CD4-positive, alpha-beta T cell treated with Interleukin-4 for 1 hour (primary cell): ENCODE data around the gene HYKK.
"Not testable (repeated sequence)": the region's sequence is repeated elsewhere in the genome, so short reads cannot be mapped to it uniquely, and the experiment has no call there.

Experiments
- DNase-seq, 2 donors: peaks; one replicate each; pipeline ENCODE4 v3.0.0-alpha.2; 2020 to 2022

The HYKK gene, protein sequence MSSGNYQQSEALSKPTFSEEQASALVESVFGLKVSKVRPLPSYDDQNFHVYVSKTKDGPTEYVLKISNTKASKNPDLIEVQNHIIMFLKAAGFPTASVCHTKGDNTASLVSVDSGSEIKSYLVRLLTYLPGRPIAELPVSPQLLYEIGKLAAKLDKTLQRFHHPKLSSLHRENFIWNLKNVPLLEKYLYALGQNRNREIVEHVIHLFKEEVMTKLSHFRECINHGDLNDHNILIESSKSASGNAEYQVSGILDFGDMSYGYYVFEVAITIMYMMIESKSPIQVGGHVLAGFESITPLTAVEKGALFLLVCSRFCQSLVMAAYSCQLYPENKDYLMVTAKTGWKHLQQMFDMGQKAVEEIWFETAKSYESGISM

DNA sequence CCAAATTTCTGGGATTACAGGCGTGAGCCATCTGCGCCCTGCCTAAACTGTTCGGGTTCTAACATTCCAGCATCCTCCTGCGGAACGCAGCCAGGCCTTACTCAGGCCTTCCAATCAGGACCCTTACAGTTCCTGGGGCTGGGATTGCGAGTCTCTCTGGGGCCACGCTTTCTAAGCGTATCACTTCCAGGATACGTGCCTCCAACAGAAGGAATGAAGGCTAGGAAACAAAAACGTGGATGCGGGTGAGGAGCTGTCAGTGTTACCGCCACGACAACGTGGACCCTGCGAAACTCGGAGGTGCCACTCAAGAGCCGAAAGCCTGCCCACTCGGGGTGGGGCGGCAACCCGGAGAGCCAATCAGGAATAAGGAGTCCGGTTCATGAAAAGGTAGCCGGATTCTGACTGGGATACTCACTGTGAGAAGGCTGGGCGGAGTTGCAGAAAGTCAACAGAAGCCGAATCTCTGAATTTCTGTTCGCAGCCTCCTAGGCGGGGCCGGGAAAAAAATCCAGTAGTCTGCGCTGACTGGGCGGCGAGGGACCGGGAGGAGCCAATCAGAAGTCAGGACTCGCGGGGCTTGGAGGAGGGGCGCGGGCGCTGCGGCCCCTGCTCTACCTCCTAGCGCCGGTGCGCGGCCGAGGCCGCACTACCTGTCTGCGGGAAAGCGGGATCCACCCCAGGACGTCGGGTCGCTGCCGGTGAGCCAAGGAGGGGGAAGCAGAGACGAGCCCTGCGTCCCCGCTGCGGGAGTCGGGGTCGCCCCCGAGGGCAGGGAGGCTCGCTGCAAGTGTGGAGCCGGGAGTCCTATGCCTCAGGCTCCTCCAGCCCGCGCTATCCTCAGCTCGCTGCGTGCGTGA, at the start of gene HYKK:
Gene HYKK, plus strand, starts transcription at position 607 of the 860 bp plus-strand sequence. CDS start 5,512 bp downstream, outside the sequence.
- DNase-seq: peak; percentile 73 to 81

DNA sequence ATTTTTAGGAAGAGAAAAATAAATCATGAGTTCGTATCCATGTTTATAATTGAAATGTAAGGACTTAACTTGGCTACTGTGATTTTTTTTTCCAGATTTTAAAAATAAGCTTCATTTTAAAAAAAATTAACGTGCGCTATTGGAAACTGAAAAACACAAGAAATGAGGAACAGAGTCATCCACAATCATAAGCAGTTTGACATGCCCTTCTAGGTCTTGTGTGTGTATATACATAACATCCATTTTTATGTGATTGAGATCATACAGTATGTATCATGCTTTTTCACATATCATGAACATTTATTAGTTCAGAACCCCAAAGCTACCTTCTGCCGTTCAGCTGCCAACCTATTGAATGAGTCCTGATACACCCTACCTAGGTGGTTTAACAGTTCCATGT, 46.6 kb upstream of the HYKK start:
- DNase-seq: no peak

DNA sequence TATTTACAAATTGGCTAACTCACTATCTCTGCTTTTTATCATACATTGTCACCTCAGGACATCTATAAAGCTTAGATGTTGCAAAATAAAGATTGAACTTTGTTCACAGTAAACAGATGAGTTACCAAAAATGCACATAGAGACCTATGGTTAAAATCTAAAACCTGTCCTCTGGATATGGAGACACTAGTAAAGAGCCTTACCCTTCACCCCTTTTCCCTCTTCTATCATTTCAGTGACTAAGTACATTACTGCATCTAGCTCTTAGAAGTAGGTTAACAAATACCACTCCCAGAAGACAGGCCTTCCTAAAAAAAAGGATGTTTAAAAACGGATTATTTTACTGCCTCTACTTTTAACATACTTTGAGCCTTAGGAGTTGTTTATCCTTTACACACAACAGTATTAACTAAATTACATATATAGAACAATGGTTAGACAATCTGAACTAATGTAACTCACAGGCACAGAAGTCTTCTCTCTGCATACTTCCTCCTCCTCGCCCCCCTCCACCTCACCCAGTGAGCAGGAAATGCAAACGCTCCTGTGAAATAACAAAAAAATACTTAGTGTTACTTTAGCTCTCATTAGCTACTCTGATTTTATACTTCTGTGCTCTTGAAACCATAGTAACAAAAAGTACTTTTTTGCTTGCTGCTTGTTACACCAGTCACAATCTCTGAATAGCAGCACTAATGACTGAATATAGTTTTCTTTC, 46.0 kb upstream of the HYKK start:
- peak in 1 of 2 donors; percentile 47 for DNase-seq

DNA sequence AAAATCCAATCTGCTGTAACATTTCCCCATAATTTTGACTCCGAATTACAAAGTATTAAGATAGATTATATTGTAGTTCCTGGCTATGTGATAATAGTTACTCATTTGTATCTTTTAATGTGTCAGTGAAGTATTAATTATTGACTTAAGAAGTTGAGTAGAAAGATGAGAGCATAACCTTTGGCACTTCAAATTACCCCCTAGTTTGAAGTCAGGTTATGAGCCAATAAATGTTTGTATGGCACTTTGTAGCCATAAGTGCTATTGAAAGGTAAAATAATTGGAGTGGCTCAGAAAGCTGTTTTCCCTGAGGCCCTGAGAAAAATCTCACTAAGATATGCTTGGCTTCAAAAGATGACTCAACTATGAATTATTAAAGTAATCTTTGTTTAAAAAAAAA, 38.3 kb upstream of the HYKK start:
- DNase-seq: no peak

DNA sequence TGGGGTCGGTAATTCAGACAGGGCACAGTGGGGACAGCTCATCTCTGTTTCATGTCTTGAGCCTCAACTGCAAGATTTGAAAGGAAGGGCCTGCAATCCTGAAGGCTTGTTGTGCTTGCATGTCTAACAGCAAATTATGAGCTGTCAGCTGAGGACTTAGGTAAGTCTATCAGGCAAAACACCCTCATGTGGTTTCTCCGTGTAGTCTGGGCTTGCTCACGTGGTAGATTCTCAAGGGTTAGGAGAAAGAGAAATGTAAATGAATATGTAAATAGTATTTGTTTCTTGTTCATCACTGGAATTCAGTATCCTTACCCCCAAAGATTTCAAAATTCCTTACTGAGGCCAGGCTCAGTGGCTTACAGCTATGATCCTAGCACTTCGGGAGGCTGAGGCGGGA, 30.1 kb upstream of the HYKK start:
- no peak for DNase-seq

DNA sequence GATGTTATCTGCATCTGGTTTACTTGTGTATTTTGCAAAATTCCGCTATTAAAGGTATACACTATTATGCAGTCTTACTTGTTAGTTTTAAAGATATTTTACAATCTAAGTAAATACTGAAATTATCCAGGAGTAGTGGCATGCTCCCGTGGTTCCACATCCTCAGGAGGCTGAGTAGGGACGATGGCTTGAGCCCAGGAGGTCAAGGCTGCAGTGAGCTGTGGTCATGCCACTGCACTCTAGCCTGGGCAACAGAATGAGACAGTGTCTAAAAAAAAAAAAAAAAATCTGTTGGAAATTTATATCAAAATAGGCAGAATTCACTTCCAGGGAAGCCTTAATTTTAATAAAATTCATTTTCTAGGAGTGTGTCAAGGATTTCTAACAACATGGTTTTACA, 27.7 kb upstream of the HYKK start:
- no peak for DNase-seq

DNA sequence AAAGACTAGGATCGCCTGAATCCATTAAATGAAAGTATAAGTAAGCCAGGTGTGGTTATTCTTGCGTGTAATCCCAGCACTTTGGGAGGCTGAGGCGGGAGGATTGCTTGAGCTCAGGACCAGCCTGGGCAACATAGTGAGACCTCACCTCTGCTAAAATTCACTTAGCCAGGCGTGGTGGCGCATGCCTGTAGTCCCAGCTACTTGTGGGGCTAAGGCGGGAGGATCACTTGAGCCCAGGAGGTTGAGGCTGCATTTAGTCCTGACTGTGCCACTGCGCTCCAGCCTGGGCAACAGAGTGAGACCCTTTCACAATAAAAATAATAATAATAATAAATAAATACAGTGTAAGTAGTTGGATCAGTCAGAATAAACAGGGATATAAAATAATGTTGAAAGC, 25.5 kb upstream of the HYKK start:
- no peak for DNase-seq

DNA sequence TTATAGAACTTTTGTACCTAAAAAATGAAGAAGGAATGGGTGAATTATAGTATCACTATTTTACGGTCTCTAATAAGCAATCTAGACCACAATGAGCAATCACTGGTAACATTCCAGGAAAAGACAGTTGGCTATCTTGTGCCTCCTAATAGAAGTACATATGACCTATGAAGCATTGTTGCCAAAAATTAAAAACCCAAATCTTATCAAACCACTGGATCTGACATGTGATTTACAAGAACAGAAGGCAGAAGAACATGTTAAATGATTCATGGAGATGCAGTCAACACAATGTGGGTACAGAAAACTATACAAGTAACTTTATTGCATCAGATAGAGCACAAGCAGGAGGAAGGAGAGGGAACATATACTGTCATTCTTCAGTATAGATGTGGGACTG, 14.5 kb upstream of the HYKK start:
- DNase-seq: no peak

DNA sequence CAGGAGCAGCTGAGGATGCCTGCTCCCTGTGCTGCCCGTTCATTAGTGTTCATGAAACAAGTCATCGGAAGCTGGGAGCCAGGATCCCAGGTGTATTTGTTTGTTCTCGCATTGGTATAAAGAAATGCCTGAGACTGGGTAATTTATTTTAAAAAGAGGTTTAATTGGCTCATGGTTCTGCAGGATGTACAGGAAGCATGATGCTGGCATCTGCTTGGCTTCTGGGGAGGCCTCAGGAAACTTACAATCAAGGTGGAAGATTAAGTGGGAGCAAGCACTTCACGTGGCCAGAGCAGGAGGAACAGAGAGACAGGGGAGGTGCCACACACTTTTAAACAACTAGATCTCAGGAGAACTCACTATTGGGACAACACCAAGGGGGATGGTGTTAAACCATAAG, 5.5 kb upstream of the HYKK start:
- DNase-seq: no peak

DNA sequence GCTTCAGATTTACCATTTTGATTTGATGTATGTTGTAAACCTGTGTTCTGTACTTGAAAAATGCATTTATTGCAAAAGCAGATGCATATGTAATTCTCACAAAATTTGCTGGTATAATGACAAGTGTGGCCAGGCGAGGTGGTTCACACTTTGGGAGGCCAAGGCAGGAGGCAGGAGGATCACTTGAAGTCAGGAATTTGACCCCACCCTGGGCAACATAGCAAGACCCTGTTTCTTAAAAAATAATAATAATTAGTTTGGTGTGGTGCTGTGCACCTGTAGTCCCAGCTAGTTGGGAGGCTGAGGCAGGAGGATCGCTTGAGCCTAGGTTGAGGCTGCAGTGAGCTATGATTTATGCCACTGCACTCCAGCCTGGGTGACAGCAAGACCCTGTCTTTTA, 4.7 kb upstream of the HYKK start:
- DNase-seq: no peak

DNA sequence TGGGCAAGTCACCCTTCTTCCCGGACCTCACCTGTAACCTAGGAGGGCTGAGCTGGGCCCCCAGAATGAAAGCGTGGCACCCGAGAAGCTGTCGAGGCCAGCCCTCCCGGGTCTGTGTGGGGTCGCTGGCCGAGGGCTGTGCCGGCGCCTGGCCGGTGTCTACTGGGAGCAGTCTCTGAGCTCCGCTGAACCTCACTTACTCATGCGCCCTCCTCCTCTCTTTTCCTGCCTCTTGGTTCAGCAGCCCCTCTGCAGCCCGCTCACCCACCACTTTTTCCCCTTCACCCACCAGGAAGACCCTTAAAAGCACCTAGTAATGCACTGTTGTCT, 419 bp downstream of the HYKK start:
- DNase-seq: no peak

DNA sequence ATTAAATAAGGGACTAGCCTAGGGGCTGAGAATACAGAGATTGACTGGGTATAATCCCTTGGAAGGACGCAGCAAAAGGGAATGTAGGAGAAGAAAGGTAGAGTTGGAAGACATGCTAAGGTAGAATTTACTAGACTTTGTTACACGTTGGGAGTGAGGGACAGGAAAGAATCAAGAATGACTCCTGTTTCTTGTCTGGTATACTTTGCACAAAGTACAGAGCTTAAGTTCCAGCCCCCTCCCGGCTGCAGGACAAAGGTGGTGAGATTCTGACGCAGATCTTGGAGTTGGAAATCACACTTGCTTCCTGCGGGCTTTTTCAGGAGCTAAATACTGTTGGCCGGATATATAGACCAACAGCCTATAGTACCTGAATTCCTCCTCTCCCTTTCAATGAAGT, 895 bp downstream of the HYKK start:
- no peak for DNase-seq

DNA sequence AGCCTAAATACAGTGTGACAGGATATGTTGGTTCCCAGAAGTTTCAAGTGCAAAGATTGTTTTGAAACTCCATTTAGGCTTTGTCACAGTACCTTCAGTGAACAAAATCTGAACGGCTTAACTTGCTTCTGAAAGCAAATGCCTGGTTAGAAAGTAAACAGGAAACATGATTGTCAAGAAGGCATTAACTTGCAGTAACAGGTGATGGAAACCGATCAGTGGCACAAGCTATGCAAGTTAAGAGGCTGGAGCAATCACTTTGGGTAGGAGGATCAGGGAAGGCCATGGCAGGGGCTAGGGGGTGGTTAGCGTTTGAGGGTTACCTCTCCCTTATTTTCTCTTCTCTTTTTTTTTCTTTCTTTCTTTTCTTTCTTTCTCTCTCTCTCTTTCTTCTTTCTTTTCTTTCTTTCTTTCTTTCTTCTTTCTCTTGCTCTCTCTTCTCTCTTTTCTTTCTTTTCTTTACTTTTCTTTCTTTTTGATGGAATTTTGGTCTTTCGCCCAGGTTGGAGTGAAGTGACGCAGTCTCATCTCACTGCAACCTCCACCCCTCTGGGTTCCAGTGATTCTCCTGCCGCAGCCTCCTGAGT, 2.4 kb downstream of the HYKK start:
- DNase-seq: no peak

DNA sequence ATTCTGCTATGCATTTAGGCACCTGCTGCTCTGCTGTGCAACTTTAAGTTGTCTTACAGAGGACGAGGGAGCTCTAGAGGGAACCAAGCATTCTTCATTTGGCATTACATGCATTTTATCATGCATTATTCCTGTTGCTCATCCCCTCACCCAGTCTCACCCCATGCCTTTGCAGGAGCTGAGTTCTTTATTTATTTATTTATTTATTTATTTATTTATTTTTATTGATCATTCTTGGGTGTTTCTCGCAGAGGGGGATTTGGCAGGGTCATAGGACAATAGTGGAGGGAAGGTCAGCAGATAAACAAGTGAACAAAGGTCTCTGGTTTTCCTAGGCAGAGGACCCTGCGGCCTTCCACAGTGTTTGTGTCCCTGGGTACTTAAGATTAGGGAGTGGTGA, 12.7 kb downstream of the HYKK start:
- not testable (repeated sequence) for DNase-seq

DNA sequence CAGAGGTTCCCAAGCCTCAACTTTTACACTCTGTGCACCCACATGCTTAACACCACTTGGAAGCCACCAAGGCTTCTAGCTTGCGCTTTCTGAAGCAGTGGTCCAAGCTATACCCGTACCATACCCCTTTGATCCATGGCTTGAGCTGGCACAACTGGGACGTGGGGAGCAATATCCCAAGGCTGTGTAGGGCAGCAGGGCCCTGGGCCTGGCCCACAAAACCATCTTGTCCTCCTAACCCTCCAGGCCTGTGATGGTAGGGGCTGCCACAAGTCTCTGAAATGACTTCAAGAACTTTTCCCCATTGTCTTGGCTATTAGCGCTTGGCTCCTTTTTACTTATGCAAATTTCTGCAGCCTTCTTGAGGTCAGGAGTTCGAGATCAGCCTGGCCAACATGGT, 16.9 kb downstream of the HYKK start:
- no peak for DNase-seq

DNA sequence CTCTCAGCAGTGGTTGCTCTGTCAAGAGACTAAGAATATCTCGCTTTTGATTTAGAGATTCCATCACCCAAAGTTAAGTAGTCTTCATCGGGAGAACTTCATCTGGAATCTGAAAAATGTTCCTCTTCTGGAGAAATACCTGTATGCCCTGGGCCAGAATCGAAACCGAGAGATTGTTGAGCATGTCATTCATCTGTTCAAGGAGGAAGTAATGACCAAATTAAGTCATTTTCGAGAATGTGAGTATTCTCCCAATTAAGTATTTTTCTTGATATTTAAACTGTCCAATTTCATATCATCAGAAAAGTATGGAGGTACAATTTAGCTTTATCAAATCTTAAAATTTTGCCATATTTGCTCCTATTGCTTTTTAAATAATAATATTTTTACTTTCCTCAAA, 19.9 kb downstream of the HYKK start:
- no peak for DNase-seq

DNA sequence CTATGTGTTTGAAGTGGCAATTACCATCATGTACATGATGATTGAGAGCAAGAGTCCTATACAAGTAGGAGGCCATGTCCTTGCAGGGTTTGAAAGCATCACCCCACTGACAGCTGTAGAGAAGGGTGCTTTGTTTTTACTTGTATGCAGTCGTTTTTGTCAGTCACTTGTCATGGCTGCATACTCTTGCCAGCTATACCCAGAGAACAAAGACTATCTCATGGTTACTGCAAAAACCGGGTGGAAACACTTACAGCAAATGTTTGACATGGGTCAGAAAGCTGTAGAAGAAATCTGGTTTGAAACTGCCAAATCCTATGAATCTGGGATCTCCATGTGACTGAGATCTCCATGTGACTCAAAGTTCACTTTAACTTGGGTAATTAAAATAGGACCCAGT, 26.0 kb downstream of the HYKK start:
- DNase-seq: no peak

DNA sequence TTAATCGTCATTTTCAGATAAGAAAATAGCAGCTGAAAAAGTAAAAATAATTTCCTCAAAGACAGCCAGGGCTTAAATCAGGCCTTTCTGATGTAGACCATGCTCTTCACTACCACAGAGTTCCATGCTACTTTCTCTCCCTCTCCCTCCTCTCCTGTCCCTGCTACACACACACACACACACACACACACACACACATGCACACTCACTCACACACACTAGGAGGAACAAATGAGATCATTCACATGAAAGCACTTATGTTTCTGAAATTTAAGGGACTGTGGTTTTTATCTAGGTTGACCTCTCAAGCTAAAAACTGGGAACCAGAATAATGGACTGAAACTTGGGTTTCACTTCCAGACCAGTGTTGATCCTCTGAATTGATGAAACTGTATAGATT, 28.8 kb downstream of the HYKK start:
- DNase-seq: no peak

DNA sequence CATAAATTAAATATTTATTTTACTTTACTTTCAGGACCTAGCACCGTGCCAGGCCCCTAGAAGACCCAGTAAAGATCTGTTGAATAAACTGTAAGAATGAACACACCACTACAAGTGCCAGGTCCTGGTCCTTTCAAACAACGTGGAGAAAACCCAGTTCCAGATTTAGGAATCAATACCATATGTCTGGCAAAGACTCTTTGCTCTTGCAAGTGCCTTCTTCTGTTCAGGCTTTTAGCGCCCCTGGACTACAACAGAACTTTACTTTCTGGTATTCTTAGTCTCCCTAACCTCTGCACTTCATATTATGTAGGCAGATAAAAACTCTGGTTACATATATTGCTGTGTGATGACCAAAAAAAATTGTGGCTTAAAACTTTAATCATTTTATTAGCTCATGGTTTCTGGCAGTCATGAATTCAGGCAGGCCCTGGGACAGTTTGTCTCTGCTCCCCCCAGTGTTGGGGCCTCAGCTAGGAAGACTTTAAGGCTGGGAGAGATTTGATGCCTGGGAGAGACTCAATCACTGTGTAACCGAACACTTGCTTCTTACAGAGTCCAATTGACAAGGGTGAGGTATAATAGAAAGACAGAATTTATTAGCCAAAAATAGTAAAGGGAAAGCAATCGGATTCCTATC, 30.0 kb downstream of the HYKK start:
- DNase-seq: no peak

DNA sequence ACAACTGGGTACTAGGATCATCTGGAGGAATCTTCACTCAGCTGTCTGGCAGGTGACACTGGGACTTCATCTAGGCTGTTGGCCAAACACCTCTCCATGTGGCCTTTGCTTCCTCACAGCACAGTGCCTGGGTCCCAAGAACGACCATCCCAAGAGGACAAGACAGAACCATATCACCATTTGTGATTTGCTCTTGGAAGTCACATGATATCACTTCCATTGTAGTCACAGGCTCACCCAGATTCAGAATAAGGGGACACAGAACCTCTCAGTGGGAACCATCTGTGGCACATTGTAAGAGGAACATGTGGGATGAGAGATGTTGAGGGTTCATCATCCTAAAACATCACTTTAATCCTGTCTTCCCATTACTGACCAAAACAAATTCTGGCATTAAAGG, 31.0 kb downstream of the HYKK start:
- DNase-seq: no peak

DNA sequence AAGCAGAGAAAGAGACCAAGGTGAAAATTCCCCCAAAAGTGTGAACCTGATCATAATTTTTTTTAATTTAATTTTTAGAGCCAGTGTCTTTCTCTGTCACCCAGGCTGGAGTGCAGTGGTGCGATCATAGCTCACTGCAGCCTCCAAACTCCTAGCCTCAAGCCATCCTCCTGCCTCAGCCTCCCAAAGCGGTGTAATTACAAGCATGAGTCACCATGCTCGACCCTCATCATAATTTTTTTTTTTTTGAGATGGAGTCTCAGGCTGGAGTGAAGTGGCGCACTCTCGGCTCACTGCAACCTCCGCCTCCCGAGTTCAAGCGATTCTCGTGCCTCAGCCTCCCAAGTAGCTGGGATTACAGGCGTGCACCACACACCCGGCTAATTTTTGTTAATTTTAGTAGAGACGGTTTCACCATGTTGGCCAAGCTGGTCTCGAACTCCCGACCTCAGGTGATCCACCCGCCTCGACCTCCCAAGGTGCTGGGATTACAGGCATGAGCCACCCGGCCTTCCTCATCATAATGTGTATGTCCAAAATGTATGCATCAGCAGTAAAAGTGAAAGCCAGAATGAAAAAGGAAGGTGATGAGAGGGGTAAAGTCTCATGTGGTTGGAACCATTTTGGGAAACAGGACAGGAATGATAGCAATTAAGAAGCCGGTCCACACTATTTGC, 32.2 kb downstream of the HYKK start:
- not testable (repeated sequence) for DNase-seq
